Spleen (tissue), 11 donors: ENCODE measurements around the gene OSM. TPM values are rescaled to one million over a fixed set of nuclear protein-coding genes. Genes with fewer than 3 reads are reported as not detected.
"Not testable (repeated sequence)": the region's sequence is repeated elsewhere in the genome, so short reads cannot be mapped to it uniquely, and the experiment has no call there.

Experiments
- DNase-seq: peaks from one replicate; pipeline ENCODE4 v3.0.0-alpha.2; 2020
- H3K27ac ChIP-seq, 8 donors: fragments of 200-600 bp; sonication (generic) in 7 of 8; 1 replicate in 4 of 8; 2 replicates in 4 of 8; pipeline versions ENCODE4 v1.5.0 to v1.8.0; 2016 to 2021; ENCODE audit warnings: inconsistent platforms in 4 of 8, mild to moderate bottlenecking in 4 of 8, moderate library complexity in 1 of 8
- H3K27me3 ChIP-seq, 7 donors: fragments of 200-600 bp; sonication (generic) in 6 of 7; replicated peaks in 1 of 7; 1 replicate in 4 of 7; 2 replicates in 3 of 7; pipeline versions ENCODE4 v1.5.0 to v1.8.0; 2016 to 2021; ENCODE audit warnings: inconsistent platforms in 3 of 7, mild to moderate bottlenecking in 1 of 7
- H3K36me3 ChIP-seq, 6 donors: fragments of 200-600 bp; sonication (generic) in 5 of 6; 1 replicate in 4 of 6; 2 replicates in 2 of 6; pipeline versions ENCODE4 v1.5.0 to v1.8.0; 2016 to 2021; ENCODE audit warnings: inconsistent platforms in 2 of 6
- H3K4me1 ChIP-seq, 6 donors: fragments of 200-600 bp; sonication (generic) in 5 of 6; 1 replicate in 3 of 6; 2 replicates in 3 of 6; pipeline versions ENCODE4 v1.5.0 to v1.8.0; 2016 to 2021; ENCODE audit warnings: inconsistent platforms in 3 of 6
- H3K4me3 ChIP-seq, 8 donors: fragments of 200-600 bp; sonication (generic) in 7 of 8; 1 replicate in 4 of 8; 2 replicates in 4 of 8; pipeline versions ENCODE4 v1.5.0 to v1.8.0; 2016 to 2021; ENCODE audit warnings: inconsistent platforms in 4 of 8, mild to moderate bottlenecking in 4 of 8, moderate library complexity in 2 of 8
- H3K9me3 ChIP-seq, 8 donors: fragments of 200-600 bp; sonication (generic) in 7 of 8; 1 replicate in 4 of 8; 2 replicates in 4 of 8; pipeline versions ENCODE4 v1.5.0 to v1.8.0; 2016 to 2021; ENCODE audit warnings: inconsistent platforms in 4 of 8
- POLR2A ChIP-seq, 3 donors: fragments of 450-650 bp; IDR thresholded peaks; one replicate each; pipeline ENCODE4 v1.5.1; 2017; ENCODE audit warnings: antibody characterized with exemption in 3 of 3, mild to moderate bottlenecking in 1 of 3
- POLR2AphosphoS5 ChIP-seq, 3 donors: sonication (generic); formaldehyde crosslinking; IDR thresholded peaks; one replicate each; pipeline ENCODE4 v1.5.1; 2017; ENCODE audit warnings: antibody characterized with exemption in 3 of 3
- WGBS, 5 donors: extraction: QIAGEN DNeasy Blood & Tissue Kit in 3 of 5; methylation state at CpG; one replicate each; pipeline versions ENCODE4 v1.1.5 to v1.1.7; 2013 to 2018; 5-methylcytosine and 5-hydroxymethylcytosine counted together
- intact Hi-C: fragments of 100-400 bp; cut with DNase I; formaldehyde crosslinking; loops from one replicate; pipeline ENCODE4 v1.15.0; 2023; ENCODE audit warnings: low total_unique reads
- polyA plus RNA-seq, 3 donors: library from polyadenylated mRNA; stranded (reverse); fragments of 200-250 nt; gene quantifications; one replicate each; pipeline ENCODE4 v1.2.1, GENCODE V29; 2013
- total RNA-seq, 7 donors: library from RNA; depleted of rRNA in 3 of 7; stranded (reverse); fragments of >200 nt in 3 of 7; fragmentation: NEBNext Ultra II Directional in 4 of 7; extraction: Animal tissue kit (Norgen Biotek cat#: 25700) in 4 of 7; gene quantifications; one replicate each; pipeline versions ENCODE4 v1.1.0 to v1.2.1, GENCODE V29; 2016 to 2021
- TF ChIP-seq, protein P1 (sequence below), 11 experiments: fragments of 200-600 bp in 7 of 11; fragments of 450-650 bp in 4 of 11; sonication (generic) in 4 of 11; IDR thresholded peaks in 8 of 11; conservative IDR thresholded peaks in 3 of 11; 1 replicate in 7 of 11; 2 replicates in 4 of 11; pipeline versions ENCODE4 v1.4.0 to v1.8.0; 2016 to 2021; ENCODE audit warnings: antibody characterized with exemption in 11 of 11, inconsistent platforms in 4 of 11, mild to moderate bottlenecking in 1 of 11
- donor health status: healthy with polysubstance abuse.
- donor health status: DM: no; HTN: no; CAD: no; lungs with moderate emphysema.
- donor health status: DM: no; HTN: no; CAD: no.
- donor health status: Bipolar disorder and iron deficiency.
- donor health status: healthy.
- donor health status: DM: no; HTN: no; CAD: no.
- donor health status: DM: yes; HTN: yes; CAD: no.

The OSM gene
- total and polyA plus RNA-seq, 10 donors: 1.2 to 16.8 (median 3.0) TPM

DNA sequence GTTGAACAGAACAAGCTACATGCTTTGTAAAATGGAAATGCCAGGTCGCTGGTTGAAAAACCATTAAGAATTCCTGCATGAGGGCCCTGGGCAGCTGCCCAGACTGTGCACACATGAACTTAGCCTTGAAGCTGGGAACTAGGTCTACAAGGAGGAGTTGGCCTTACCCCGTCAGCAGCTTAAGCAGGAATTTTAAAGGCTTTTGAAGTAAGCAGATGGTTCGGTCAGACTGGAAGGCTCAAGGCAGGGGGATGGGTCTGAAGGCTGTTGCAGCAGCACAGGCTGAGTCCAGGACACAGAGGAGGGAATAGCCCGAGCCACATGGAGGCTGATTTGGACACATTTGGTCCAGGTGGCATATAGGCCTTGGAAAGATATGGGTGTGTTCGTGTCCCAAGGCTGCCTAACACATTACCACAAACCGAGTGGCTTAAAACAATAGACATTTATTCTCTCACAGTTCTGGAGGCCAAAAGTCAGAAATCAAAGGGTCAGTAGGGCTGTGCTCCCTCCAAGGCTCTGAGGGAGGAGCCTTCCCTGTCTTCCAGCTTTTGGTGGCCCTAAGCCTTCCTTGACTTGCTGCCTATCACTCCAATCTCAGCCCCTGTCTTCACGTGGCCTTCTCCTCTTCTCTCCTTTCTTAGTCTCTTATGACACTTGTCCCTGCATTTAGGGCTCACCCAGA, 31.7 kb downstream of the OSM start:
- H3K4me3 ChIP-seq: no peak overlapping the region
- TF ChIP-seq, protein P1, sequence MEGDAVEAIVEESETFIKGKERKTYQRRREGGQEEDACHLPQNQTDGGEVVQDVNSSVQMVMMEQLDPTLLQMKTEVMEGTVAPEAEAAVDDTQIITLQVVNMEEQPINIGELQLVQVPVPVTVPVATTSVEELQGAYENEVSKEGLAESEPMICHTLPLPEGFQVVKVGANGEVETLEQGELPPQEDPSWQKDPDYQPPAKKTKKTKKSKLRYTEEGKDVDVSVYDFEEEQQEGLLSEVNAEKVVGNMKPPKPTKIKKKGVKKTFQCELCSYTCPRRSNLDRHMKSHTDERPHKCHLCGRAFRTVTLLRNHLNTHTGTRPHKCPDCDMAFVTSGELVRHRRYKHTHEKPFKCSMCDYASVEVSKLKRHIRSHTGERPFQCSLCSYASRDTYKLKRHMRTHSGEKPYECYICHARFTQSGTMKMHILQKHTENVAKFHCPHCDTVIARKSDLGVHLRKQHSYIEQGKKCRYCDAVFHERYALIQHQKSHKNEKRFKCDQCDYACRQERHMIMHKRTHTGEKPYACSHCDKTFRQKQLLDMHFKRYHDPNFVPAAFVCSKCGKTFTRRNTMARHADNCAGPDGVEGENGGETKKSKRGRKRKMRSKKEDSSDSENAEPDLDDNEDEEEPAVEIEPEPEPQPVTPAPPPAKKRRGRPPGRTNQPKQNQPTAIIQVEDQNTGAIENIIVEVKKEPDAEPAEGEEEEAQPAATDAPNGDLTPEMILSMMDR (IDR thresholded peaks at IDR 0.05 in 8 of 11, conservative IDR thresholded peaks at IDR 0.05 in 3 of 11): no peak
- TF ChIP-seq POLR2A (IDR thresholded peaks at IDR 0.05) (no peak), POLR2AphosphoS5 (IDR thresholded peaks at IDR 0.05) (no peak)
- peaks cover 6 to 26% (median 11%) of the 10 kb centered on the region in 6 donors for H3K4me1 ChIP-seq
- H3K36me3 ChIP-seq: no peaks in the 10 kb centered on the region
- H3K27me3 ChIP-seq: peaks cover 0 to 8% (median 0%) of the 10 kb centered on the region in 7 donors
- DNase-seq: no peak
- WGBS, 5 donors: 57 to 82% (median 76%) methylated on average over 7 of the region's 7 CpGs
- intact Hi-C loops: no loop called here
- H3K9me3 ChIP-seq: no peaks in the 10 kb centered on the region
- H3K27ac ChIP-seq: peak overlapping the region in 5 of 8 donors; percentile 24 to 64 (median 42)

DNA sequence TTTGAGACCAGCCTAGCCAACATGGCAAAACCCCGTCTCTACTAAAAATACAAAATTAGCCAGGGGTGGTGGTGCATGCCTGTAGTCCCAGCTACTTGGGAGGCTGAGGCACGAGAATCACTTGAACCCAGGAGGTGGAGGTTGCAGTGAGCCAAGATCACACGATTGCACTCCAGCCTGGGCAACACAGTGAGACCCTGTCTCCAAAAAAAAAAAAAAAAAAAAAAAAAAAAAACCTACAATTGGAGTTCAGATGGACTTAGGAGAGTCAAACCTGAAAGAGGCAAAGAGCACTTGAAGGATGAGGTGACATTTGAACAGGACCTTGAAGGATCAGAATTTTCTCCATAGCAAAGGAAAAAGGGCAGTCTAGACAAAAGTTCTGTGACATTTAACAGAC, 32.3 kb downstream of the OSM start:
- 86 to 92% (median 91%) methylated on average over 3 of the region's 3 CpGs for WGBS, 5 donors
- DNase-seq, H3K4me3 ChIP-seq, H3K36me3 ChIP-seq, H3K27me3 ChIP-seq, intact Hi-C loops, H3K9me3 ChIP-seq: not testable (repeated sequence)
- peaks cover 6 to 27% (median 11%) of the 10 kb centered on the region in 6 donors for H3K4me1 ChIP-seq
- H3K27ac ChIP-seq: peak overlapping the region in 1 of 8 donors; percentile 24

DNA sequence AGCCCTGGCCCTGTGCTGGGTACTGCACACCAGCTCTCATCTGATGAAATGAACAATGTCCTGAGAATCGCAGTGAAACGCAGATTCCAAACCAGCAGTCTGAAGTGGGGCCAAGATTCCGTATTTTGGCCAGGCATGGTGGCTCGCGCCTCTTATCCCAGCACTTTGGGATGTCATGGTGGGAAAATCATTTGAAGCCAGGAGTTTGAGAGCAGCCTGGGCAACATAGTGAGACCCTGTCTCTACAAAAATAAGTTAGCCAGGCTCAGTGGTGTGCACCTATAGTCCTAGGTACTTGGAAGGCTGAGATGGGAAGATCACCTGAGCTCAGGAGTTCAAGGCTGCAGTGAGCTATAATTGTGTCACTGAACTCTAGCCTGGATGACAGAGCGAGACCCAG, 33.1 kb downstream of the OSM start:
- H3K27me3 ChIP-seq: peaks cover 0 to 8% (median 0%) of the 10 kb centered on the region in 7 donors
- intact Hi-C loops: no loop called here
- no peak for DNase-seq
- H3K27ac ChIP-seq: no peak overlapping the region
- H3K36me3 ChIP-seq: no peaks in the 10 kb centered on the region
- no peak overlapping the region for H3K4me3 ChIP-seq
- no peaks in the 10 kb centered on the region for H3K9me3 ChIP-seq
- peaks cover 6 to 35% (median 15%) of the 10 kb centered on the region in 6 donors for H3K4me1 ChIP-seq
- no peak for TF ChIP-seq POLR2A (IDR thresholded peaks at IDR 0.05)
- TF ChIP-seq POLR2AphosphoS5 (IDR thresholded peaks at IDR 0.05): no peak
- TF ChIP-seq, protein P1 (IDR thresholded peaks at IDR 0.05 in 8 of 11, conservative IDR thresholded peaks at IDR 0.05 in 3 of 11): no peak
- WGBS, 5 donors: 81 to 98% (median 94%) methylated on average over 6 of the region's 6 CpGs

DNA sequence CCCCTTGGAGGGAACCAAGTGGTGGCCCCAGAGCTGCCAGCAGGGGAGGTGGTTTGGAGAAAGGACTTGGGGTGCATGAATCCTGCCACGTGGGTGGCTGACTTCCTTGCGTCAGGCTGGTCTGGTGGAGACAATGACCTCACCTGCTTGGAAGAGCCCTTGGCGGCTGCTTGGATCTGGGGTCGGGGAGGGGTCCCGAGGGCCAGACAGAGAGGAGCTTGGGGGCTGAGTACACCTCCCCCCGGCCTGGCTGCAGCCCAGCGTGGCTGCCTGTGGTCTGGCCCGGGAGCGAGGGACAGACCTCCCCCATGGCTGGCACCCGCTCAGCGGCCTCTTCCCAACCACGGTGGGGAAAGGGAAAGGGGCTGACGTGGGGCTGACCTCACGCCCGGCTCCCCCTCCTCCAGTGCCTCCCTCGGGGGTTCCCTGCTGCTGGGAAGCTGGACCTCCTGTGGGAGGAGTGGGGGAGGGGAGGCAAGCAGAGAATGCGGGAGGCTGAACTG, 33.9 kb downstream of the OSM start:
- intact Hi-C loops: no loop called here
- no peak for DNase-seq

More for the DNA sequence above, 33.9 kb downstream of the OSM start:
- H3K9me3 ChIP-seq: no peaks in the 10 kb centered on the region
- H3K4me3 ChIP-seq: no peak overlapping the region
- TF ChIP-seq, protein P1 (IDR thresholded peaks at IDR 0.05 in 8 of 11, conservative IDR thresholded peaks at IDR 0.05 in 3 of 11): no peak
- TF ChIP-seq POLR2AphosphoS5 (IDR thresholded peaks at IDR 0.05) (no peak), POLR2A (IDR thresholded peaks at IDR 0.05) (no peak)
- H3K4me1 ChIP-seq: peaks cover 6 to 43% (median 18%) of the 10 kb centered on the region in 6 donors
- no peaks in the 10 kb centered on the region for H3K36me3 ChIP-seq
- H3K27ac ChIP-seq: no peak overlapping the region
- 42 to 67% (median 55%) methylated on average over 17 of the region's 17 CpGs for WGBS, 5 donors
- peaks cover 0 to 8% (median 0%) of the 10 kb centered on the region in 7 donors for H3K27me3 ChIP-seq
